Ectodermal cell (in vitro differentiated cells): ENCODE measurements around the gene ASB5.
"Not testable (repeated sequence)": the region's sequence is repeated elsewhere in the genome, so short reads cannot be mapped to it uniquely, and the experiment has no call there.

Experiments used
- H3K27ac ChIP-seq: 2 replicates; pipeline ENCODE4 v1.7.0; 2013; ENCODE audit warnings: mild to moderate bottlenecking, low read depth, low read length; ENCODE audit not compliant: insufficient read depth, poor library complexity, severe bottlenecking
- H3K27me3 ChIP-seq: 2 replicates; pipeline ENCODE4 v1.7.0; 2013; ENCODE audit warnings: mild to moderate bottlenecking, low read length; ENCODE audit not compliant: insufficient read depth, control insufficient read depth, poor library complexity, severe bottlenecking
- H3K36me3 ChIP-seq: one replicate; pipeline ENCODE4 v1.7.0; 2013; ENCODE audit warnings: low read length; ENCODE audit not compliant: control insufficient read depth, insufficient read depth
- H3K4me1 ChIP-seq: one replicate; pipeline ENCODE4 v1.7.0; 2013; ENCODE audit warnings: low read length; ENCODE audit not compliant: control insufficient read depth, insufficient read depth
- H3K4me3 ChIP-seq: 2 replicates; pipeline ENCODE4 v1.7.0; 2013; ENCODE audit warnings: low read depth, low read length, control low read depth; ENCODE audit not compliant: insufficient read depth
- H3K9me3 ChIP-seq: 2 replicates; pipeline ENCODE4 v1.7.0; 2013; ENCODE audit warnings: mild to moderate bottlenecking, low read length, moderate library complexity; ENCODE audit not compliant: control insufficient read depth
- WGBS, 2 experiments: methylation state at CpG; one replicate each; pipeline ENCODE4 v1.1.7; 2013; ENCODE audit warnings: missing lambda C conversion rate in 2 of 2; 5-methylcytosine and 5-hydroxymethylcytosine counted together

Gene ASB5

GRCh38 chr4:176300565-176300964 lies 31.5 kb upstream of the ASB5 start:
- H3K9me3 ChIP-seq, result no peaks in the 10 kb centered on the region

GRCh38 chr4:176300036-176300435 lies 31.0 kb upstream of the ASB5 start:
- Histone ChIP-seq H3K4me1 (no peaks in the 10 kb centered on the region), H3K4me3 (no peak overlapping the region), H3K27ac (no peak overlapping the region), H3K9me3 (no peaks in the 10 kb centered on the region), H3K36me3 (no peaks in the 10 kb centered on the region), H3K27me3 (no peaks in the 10 kb centered on the region)
- 92 to 96% methylated on average over 7 to 9 of the region's 9 CpGs for WGBS, 2 experiments

More at GRCh38 chr4:176300565-176300964, 31.5 kb upstream of the ASB5 start:
- no peak overlapping the region for H3K4me3 ChIP-seq
- no peaks in the 10 kb centered on the region for H3K36me3 ChIP-seq
- no peak overlapping the region for H3K27ac ChIP-seq
- H3K4me1 ChIP-seq, result no peaks in the 10 kb centered on the region
- no peaks in the 10 kb centered on the region for H3K27me3 ChIP-seq

GRCh38 chr4:176298664-176299063 lies 29.6 kb upstream of the ASB5 start:
- no peak overlapping the region for H3K27ac ChIP-seq
- no peaks in the 10 kb centered on the region for H3K36me3 ChIP-seq
- WGBS, 2 experiments, result 76 to 86% methylated on average over 6 of the region's 6 CpGs
- no peaks in the 10 kb centered on the region for H3K9me3 ChIP-seq
- no peaks in the 10 kb centered on the region for H3K4me1 ChIP-seq
- H3K4me3 ChIP-seq, result no peak overlapping the region
- no peaks in the 10 kb centered on the region for H3K27me3 ChIP-seq

- H3K9me3 ChIP-seq, H3K4me3 ChIP-seq, H3K36me3 ChIP-seq, H3K27ac ChIP-seq, H3K4me1 ChIP-seq, H3K27me3 ChIP-seq: not testable (repeated sequence)
- WGBS, 2 experiments, result 40 to 41% methylated on average over 5 of the region's 5 CpGs
Observed at GRCh38 chr4:176295907-176296306, 26.9 kb upstream of the ASB5 start.

GRCh38 chr4:176293660-176294059 lies 24.6 kb upstream of the ASB5 start:
- WGBS, 2 experiments, result 92 to 100% methylated on average over 1 of the region's 1 CpG
- Histone ChIP-seq H3K4me3 (no peak overlapping the region), H3K9me3 (no peaks in the 10 kb centered on the region), H3K4me1 (no peaks in the 10 kb centered on the region), H3K36me3 (no peaks in the 10 kb centered on the region), H3K27me3 (no peaks in the 10 kb centered on the region), H3K27ac (no peak overlapping the region)

GRCh38 chr4:176292920-176293319 lies 23.9 kb upstream of the ASB5 start:
- H3K9me3 ChIP-seq, result no peaks in the 10 kb centered on the region
- H3K36me3 ChIP-seq, result no peaks in the 10 kb centered on the region
- no peaks in the 10 kb centered on the region for H3K27me3 ChIP-seq
- no peak overlapping the region for H3K4me3 ChIP-seq
- peaks cover 4% of the 10 kb centered on the region for H3K4me1 ChIP-seq
- H3K27ac ChIP-seq, result no peak overlapping the region
- WGBS, 2 experiments, result 82 to 92% methylated on average over 1 of the region's 1 CpG

GRCh38 chr4:176291748-176292147 lies 22.7 kb upstream of the ASB5 start:
- Histone ChIP-seq H3K36me3 (no peaks in the 10 kb centered on the region), H3K4me1 (peaks cover 5% of the 10 kb centered on the region), H3K9me3 (no peaks in the 10 kb centered on the region), H3K27ac (no peak overlapping the region), H3K4me3 (no peak overlapping the region), H3K27me3 (no peaks in the 10 kb centered on the region)
- WGBS, 2 experiments, result 100% methylated on average over 1 to 2 of the region's 3 CpGs

GRCh38 chr4:176290520-176290919 lies 21.5 kb upstream of the ASB5 start:
- Histone ChIP-seq H3K36me3 (no peaks in the 10 kb centered on the region), H3K27ac (no peak overlapping the region), H3K27me3 (no peaks in the 10 kb centered on the region), H3K4me3 (no peak overlapping the region), H3K9me3 (no peaks in the 10 kb centered on the region), H3K4me1 (peaks cover 5% of the 10 kb centered on the region)
- WGBS, 2 experiments, result 92 to 95% methylated on average over 3 of the region's 3 CpGs

GRCh38 chr4:176289561-176289960 lies 20.5 kb upstream of the ASB5 start:
- no peaks in the 10 kb centered on the region for H3K36me3 ChIP-seq
- WGBS, 2 experiments, result 89 to 95% methylated on average over 5 to 6 of the region's 6 CpGs
- no peak overlapping the region for H3K4me3 ChIP-seq
- H3K27me3 ChIP-seq, result no peaks in the 10 kb centered on the region
- H3K9me3 ChIP-seq, result no peaks in the 10 kb centered on the region
- H3K27ac ChIP-seq, result no peak overlapping the region
- peaks cover 5% of the 10 kb centered on the region for H3K4me1 ChIP-seq

- Histone ChIP-seq H3K36me3 (no peaks in the 10 kb centered on the region), H3K27me3 (no peaks in the 10 kb centered on the region), H3K27ac (no peak overlapping the region), H3K4me1 (peaks cover 5% of the 10 kb centered on the region), H3K9me3 (no peaks in the 10 kb centered on the region), H3K4me3 (no peak overlapping the region)
Observed at GRCh38 chr4:176288020-176288419, 19.0 kb upstream of the ASB5 start.

- peaks cover 5% of the 10 kb centered on the region for H3K4me1 ChIP-seq
- H3K27me3 ChIP-seq, result no peaks in the 10 kb centered on the region
- H3K9me3 ChIP-seq, result no peaks in the 10 kb centered on the region
- H3K27ac ChIP-seq, result no peak overlapping the region
- H3K4me3 ChIP-seq, result no peak overlapping the region
- no peaks in the 10 kb centered on the region for H3K36me3 ChIP-seq
Observed at GRCh38 chr4:176287546-176287945, 18.5 kb upstream of the ASB5 start.
